Brain microvascular endothelial cell (primary cell): Measurements from ENCODE around the gene HID1.
"Not testable (repeated sequence)": the region's sequence is repeated elsewhere in the genome, so short reads cannot be mapped to it uniquely, and the experiment has no call there.

Experiments
- DNase-seq: peaks from one replicate; pipeline ENCODE4 v3.0.0-alpha.2; 2020
- H3K27ac ChIP-seq: fragments of 250-450 bp; sonication (Bioruptor Pico); 2 replicates; pipeline ENCODE4 v1.5.1; 2020; ENCODE audit warnings: mild to moderate bottlenecking, moderate library complexity
- H3K27me3 ChIP-seq: fragments of 250-450 bp; sonication (Bioruptor Pico); replicated peaks from 2 replicates; pipeline ENCODE4 v1.5.1; 2020; ENCODE audit warnings: mild to moderate bottlenecking
- H3K36me3 ChIP-seq: fragments of 250-450 bp; sonication (Bioruptor Pico); replicated peaks from 2 replicates; pipeline ENCODE4 v1.5.1; 2020; ENCODE audit warnings: mild to moderate bottlenecking
- H3K4me3 ChIP-seq: 2 replicates; pipeline ENCODE4 v1.5.1; 2011; ENCODE audit warnings: low read depth, mild to moderate bottlenecking, control low read depth, low read length, moderate library complexity
- in situ Hi-C: cut with HindIII; loops from 2 replicates; pipeline ENCODE4 v1.10.0; 2017; ENCODE audit warnings: low sequenced_read_pairs, low pct_ligation_motif_present
- TF ChIP-seq, protein P1 (sequence below): IDR thresholded peaks from 2 replicates; pipeline ENCODE4 v1.5.1; 2011; ENCODE audit warnings: low read depth, mild to moderate bottlenecking, moderate library complexity, low read length, control low read depth, inconsistent platforms; ENCODE audit errors: missing control alignments

Gene HID1

DNA sequence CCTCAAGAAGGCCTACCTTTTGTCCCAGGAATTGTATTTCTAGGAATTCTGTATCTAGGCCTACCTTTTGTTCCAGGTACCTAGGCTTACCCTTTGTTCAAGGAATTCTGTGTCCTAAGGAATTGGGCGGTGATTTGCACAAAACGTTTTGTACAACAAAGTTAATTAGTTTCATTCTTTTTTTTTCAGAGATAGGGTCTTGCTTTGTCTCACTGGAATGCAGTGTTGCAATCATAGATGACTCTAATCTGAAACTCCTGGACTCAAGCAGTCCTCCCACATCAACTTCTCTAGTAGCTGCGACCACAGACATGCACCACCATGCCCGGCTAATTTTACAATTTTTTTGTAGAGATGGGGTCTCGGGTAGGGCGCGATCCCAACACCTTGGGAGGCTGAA lies 21.9 kb upstream of the HID1 start:
- H3K27ac ChIP-seq: no peak overlapping the region
- TF ChIP-seq, protein P1, sequence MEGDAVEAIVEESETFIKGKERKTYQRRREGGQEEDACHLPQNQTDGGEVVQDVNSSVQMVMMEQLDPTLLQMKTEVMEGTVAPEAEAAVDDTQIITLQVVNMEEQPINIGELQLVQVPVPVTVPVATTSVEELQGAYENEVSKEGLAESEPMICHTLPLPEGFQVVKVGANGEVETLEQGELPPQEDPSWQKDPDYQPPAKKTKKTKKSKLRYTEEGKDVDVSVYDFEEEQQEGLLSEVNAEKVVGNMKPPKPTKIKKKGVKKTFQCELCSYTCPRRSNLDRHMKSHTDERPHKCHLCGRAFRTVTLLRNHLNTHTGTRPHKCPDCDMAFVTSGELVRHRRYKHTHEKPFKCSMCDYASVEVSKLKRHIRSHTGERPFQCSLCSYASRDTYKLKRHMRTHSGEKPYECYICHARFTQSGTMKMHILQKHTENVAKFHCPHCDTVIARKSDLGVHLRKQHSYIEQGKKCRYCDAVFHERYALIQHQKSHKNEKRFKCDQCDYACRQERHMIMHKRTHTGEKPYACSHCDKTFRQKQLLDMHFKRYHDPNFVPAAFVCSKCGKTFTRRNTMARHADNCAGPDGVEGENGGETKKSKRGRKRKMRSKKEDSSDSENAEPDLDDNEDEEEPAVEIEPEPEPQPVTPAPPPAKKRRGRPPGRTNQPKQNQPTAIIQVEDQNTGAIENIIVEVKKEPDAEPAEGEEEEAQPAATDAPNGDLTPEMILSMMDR: no peak
- no peaks in the 10 kb centered on the region for H3K27me3 ChIP-seq
- H3K36me3 ChIP-seq: peaks cover 8% of the 10 kb centered on the region
- in situ Hi-C loops: no loop called here
- H3K4me3 ChIP-seq: no peak overlapping the region
- no peak for DNase-seq

DNA sequence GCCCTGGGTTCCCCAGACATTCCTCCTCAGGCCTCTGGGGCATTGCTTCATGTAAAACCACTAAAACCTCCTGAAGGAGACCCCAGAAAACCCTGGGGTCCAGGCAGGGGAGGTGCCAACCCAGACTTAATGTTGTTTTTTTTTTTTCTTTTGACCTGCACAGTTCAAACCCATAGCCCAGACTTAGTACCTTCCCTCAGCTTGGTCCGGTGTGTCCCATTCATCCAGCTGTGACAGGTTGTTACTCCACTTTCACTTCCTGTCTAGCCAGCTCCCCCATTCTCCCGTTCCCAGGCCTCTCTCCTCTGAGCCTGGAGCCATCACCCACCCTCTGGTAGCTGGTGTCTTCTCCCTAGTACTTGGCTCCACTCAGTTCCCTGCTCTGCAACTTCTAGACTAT lies 19.7 kb upstream of the HID1 start:
- Histone ChIP-seq H3K36me3 (peaks cover 6% of the 10 kb centered on the region), H3K27me3 (no peaks in the 10 kb centered on the region), H3K4me3 (no peak overlapping the region), H3K27ac (no peak overlapping the region)
- in situ Hi-C loops: no loop called here
- TF ChIP-seq, protein P1: no peak
- no peak for DNase-seq

DNA sequence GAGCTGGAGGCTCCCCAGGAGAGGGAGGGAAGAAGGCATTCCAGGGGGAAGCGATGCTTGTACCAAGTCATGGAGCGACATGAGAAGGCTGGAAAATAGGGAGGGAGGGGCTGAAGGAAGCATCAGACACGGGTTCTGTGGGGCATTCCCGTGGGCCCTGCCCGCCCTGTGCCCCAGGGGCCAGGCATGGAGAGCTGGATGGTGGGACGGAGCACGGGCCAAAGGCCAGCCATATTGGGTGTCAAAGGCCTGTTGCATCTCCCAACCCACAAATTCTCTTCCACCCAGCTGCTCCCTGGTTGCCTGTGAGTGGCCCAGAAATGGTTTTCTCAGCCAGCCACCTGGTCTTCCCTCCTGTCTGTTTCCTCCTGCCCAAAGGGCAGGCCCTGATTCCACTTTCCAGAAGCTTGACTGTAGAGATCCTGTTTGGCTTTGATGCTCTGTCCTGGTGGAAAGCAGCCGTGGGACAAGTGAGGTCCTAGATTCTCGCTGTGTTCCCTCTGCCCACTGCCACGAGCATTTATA lies 18.1 kb upstream of the HID1 start:
- DNase-seq: no peak
- H3K4me3 ChIP-seq: no peak overlapping the region
- H3K27ac ChIP-seq: no peak overlapping the region
- no peaks in the 10 kb centered on the region for H3K27me3 ChIP-seq
- TF ChIP-seq, protein P1: no peak
- peaks cover 6% of the 10 kb centered on the region for H3K36me3 ChIP-seq
- in situ Hi-C loops: no loop called here

DNA sequence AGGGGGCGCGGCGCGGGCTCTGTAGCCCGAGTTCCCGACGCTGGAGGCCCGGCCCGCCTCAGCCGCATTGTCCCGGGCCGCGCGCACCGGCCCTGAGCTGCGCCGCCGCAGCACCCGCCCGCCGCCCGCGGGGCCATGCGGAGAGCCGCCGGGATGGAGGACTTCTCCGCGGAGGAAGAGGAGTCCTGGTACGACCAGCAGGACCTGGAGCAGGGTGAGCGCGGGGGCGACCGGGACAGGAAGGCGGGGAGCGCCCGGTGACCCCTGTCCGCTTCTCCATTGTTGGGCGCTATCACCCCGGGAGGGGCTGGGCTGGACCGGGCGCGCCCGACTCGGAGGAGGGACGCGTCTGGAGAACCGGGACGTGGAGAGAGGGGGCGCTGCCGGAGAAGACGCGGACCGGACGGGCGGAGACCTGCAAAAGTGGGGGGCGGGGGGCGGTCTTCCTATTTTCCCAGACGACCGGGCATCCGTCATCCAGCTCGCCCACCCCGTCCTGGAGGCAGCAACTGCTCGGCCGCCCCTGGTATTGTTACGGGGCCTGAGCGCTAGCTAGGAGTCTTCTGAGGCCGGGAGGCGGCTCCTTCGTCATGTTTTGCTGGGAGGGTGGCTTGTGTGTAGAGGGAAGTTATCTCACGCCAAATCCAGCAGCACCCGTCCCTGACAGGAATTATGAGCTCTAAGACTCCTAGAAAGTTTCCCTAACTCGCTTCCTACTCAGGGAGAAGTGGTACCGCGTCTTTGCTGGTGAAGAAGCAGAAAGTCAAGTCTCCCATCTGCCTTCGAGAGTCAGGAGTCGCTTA lies 15.6 kb upstream of the HID1 start:
- in situ Hi-C loops: no loop called here
- TF ChIP-seq, protein P1: peak; percentile 60
- H3K27ac ChIP-seq: peak overlapping the region; percentile 94
- peak; percentile 74 for DNase-seq
- no peaks in the 10 kb centered on the region for H3K27me3 ChIP-seq
- H3K4me3 ChIP-seq: peak overlapping the region; percentile 77
- H3K36me3 ChIP-seq: peaks cover 2% of the 10 kb centered on the region

DNA sequence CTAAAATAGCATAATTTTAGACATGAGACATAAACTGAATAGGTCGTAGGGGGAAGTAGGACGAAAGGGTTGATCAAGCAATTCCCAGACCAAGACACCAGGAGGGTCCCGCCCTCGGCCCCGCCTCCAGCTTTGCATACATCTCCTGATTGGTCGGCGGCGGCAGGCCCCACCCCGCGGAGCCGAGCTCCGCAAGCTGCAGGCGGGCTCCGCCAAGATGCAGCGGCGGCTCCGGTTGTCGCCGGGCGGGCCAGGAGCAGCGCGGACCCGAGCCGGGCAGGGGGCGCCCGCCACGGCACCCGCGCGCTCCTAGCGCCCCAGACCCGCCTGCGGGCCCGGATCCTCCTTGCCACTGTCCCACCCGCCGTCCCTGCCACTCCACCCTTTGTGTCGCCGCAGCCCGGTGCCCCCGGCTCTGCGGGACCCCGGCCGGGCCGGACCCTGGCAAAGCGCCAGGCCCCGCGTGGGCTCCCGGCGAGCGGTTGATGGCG lies 14.9 kb upstream of the HID1 start, which contains the start of gene CDR2L:
CDR2L (plus strand) TSS at position 215 of the 491 bp plus-strand sequence. CDS start 412 bp downstream, outside the sequence.
- H3K27me3 ChIP-seq: no peaks in the 10 kb centered on the region
- H3K36me3 ChIP-seq: peaks cover 2% of the 10 kb centered on the region
- peak within 1 kb of the TSS; percentile 77 for H3K4me3 ChIP-seq
- peak; percentile 93 for DNase-seq
- peak within 1 kb of the TSS; percentile 94 for H3K27ac ChIP-seq
- TF ChIP-seq, protein P1: no peak
- in situ Hi-C loops: no loop called here

DNA sequence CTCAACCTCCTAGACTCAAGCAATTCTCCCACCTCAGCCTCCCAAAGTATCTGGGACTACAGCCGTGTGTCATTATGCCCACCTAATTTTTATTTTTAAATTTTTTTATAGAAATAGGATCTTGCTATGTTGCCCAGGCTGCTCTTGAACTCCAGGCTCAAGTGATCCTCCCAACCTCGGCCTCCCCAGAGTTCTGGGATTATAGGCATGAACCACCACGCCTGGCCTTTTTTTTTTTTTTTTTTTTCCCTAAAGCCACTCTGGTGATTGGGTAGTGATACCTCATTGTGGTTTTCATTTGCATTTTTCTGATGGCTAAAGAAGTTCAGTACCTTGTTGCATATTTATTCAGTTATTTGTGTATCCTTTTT lies 13.6 kb upstream of the HID1 start:
- H3K27ac ChIP-seq: no peak overlapping the region
- DNase-seq: no peak

DNA sequence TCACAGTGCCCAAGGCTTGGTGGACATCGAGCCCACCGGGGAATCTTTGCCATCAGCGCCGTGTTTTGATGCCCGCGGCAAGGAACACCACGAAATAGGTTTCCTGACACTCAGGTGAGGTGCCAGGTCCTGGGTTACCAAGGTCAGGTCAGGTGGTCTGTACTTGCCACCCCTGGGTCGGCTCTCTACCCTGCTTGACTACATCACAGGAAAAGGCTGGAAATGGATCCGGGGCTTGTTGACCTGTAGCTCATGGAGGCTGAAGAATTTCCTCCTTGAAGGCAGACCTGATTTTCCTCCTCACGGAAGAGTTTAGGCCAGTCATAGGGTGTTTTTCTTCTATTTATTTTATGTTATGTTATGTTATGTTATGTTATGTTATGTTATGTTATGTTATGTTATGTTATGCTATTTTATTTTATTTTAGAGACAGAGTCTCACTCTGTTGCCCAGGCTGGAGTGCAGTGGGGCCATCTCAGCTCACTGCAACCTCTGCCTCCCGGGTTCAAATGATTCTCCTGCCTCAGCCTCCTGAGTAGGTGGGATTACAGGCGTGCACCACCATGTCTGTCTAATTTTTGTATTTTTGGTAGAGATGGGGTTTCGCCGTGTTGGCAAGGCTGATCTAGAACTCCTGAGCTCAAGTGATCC lies 10.2 kb upstream of the HID1 start:
- H3K36me3 ChIP-seq, H3K27me3 ChIP-seq, H3K27ac ChIP-seq, DNase-seq, in situ Hi-C loops: not testable (repeated sequence)
- peak overlapping the region; percentile 69 for H3K4me3 ChIP-seq

More for the DNA sequence above, 13.6 kb upstream of the HID1 start:
- in situ Hi-C loops: no loop called here
- TF ChIP-seq, protein P1: no peak
- Histone ChIP-seq H3K27me3 (no peaks in the 10 kb centered on the region), H3K4me3 (no peak overlapping the region), H3K36me3 (no peaks in the 10 kb centered on the region)
